Glutamatergic neuron (in vitro differentiated cells): ENCODE results near the gene UHMK1. TPM values are rescaled to one million over a fixed set of nuclear protein-coding genes. Genes with fewer than 3 reads are reported as not detected.
"Not testable (repeated sequence)": the region's sequence is repeated elsewhere in the genome, so short reads cannot be mapped to it uniquely, and the experiment has no call there.

Source experiments
- DNase-seq: peaks from one replicate; pipeline ENCODE4 v3.0.0; 2022
- H3K27ac Mint-ChIP-seq: one replicate; pipeline ENCODE4 v1.8.0; 2020; ENCODE audit warnings: mild to moderate bottlenecking, mixed read lengths, inconsistent platforms; ENCODE audit not compliant: unreplicated experiment
- H3K27me3 Mint-ChIP-seq: one replicate; pipeline ENCODE4 v1.8.0; 2020; ENCODE audit warnings: mild to moderate bottlenecking, moderate library complexity, mixed read lengths, inconsistent platforms; ENCODE audit not compliant: unreplicated experiment
- H3K36me3 Mint-ChIP-seq: one replicate; pipeline ENCODE4 v1.8.0; 2020; ENCODE audit warnings: mild to moderate bottlenecking, mixed read lengths, inconsistent platforms; ENCODE audit not compliant: unreplicated experiment
- H3K4me1 Mint-ChIP-seq: one replicate; pipeline ENCODE4 v1.8.0; 2020; ENCODE audit warnings: mild to moderate bottlenecking, low read depth, mixed read lengths, inconsistent platforms; ENCODE audit not compliant: unreplicated experiment
- H3K4me3 Mint-ChIP-seq: one replicate; pipeline ENCODE4 v1.8.0; 2020; ENCODE audit warnings: mild to moderate bottlenecking, mixed read lengths, inconsistent platforms; ENCODE audit not compliant: unreplicated experiment
- H3K9me3 Mint-ChIP-seq: one replicate; pipeline ENCODE4 v1.8.0; 2020; ENCODE audit warnings: mild to moderate bottlenecking, moderate library complexity, mixed read lengths, inconsistent platforms; ENCODE audit not compliant: unreplicated experiment
- CTCF ChIP-seq: fragments of 200-600 bp; sonication (generic); IDR thresholded peaks from one replicate; pipeline ENCODE4 v1.5.0; 2021; ENCODE audit not compliant: partially characterized antibody, unreplicated experiment
- total RNA-seq: library from RNA; stranded (reverse); fragmentation: NEBNext Ultra II Directional; extraction: Animal tissue kit (Norgen Biotek cat#: 25700); gene quantifications from one replicate; pipeline ENCODE4 v1.2.1, GENCODE V29; 2021; ENCODE audit not compliant: unreplicated experiment

The UHMK1 gene
- total RNA-seq, 1 donor from 2014 or later, result 19.4 TPM

- Mint-ChIP-seq H3K27ac (no peak overlapping the region), H3K27me3 (peaks cover 1% of the 10 kb centered on the region), H3K9me3 (no peaks in the 10 kb centered on the region), H3K4me3 (no peak overlapping the region), H3K4me1 (no peaks in the 10 kb centered on the region), H3K36me3 (no peaks in the 10 kb centered on the region)
- no peak for TF ChIP-seq CTCF
- DNase-seq, result no peak
Observed at GRCh38 chr1:162570718-162571117, 73.1 kb downstream of the UHMK1 start.

GRCh38 chr1:162571121-162571520, 73.5 kb downstream of the UHMK1 start:
- not testable (repeated sequence) for DNase-seq, H3K27me3 Mint-ChIP-seq, H3K4me1 Mint-ChIP-seq, H3K36me3 Mint-ChIP-seq, H3K4me3 Mint-ChIP-seq, H3K27ac Mint-ChIP-seq, H3K9me3 Mint-ChIP-seq

GRCh38 chr1:162571696-162572095, 74.1 kb downstream of the UHMK1 start:
- Mint-ChIP-seq H3K9me3 (no peaks in the 10 kb centered on the region), H3K27ac (no peak overlapping the region), H3K4me1 (no peaks in the 10 kb centered on the region), H3K27me3 (peaks cover 1% of the 10 kb centered on the region), H3K36me3 (no peaks in the 10 kb centered on the region), H3K4me3 (no peak overlapping the region)
- no peak for TF ChIP-seq CTCF
- DNase-seq, result no peak

- no peak for TF ChIP-seq CTCF
- Mint-ChIP-seq H3K4me3 (no peak overlapping the region), H3K4me1 (peaks cover 3% of the 10 kb centered on the region), H3K27ac (no peak overlapping the region), H3K9me3 (no peaks in the 10 kb centered on the region), H3K27me3 (no peaks in the 10 kb centered on the region), H3K36me3 (no peaks in the 10 kb centered on the region)
- no peak for DNase-seq
Observed at GRCh38 chr1:162573136-162573535, 75.5 kb downstream of the UHMK1 start.

GRCh38 chr1:162578071-162578700, 80.6 kb downstream of the UHMK1 start:
- DNase-seq, result no peak
- no peaks in the 10 kb centered on the region for H3K27me3 Mint-ChIP-seq
- no peak overlapping the region for H3K4me3 Mint-ChIP-seq
- peaks cover 7% of the 10 kb centered on the region for H3K4me1 Mint-ChIP-seq
- H3K36me3 Mint-ChIP-seq, result no peaks in the 10 kb centered on the region
- no peak for TF ChIP-seq CTCF
- H3K9me3 Mint-ChIP-seq, result no peaks in the 10 kb centered on the region
- H3K27ac Mint-ChIP-seq, result peak overlapping the region; percentile 60

GRCh38 chr1:162578936-162579335, 81.3 kb downstream of the UHMK1 start:
- no peak for TF ChIP-seq CTCF
- no peaks in the 10 kb centered on the region for H3K36me3 Mint-ChIP-seq

More at GRCh38 chr1:162578936-162579335, 81.3 kb downstream of the UHMK1 start:
- no peak for DNase-seq
- Mint-ChIP-seq H3K4me1 (peaks cover 7% of the 10 kb centered on the region), H3K27ac (no peak overlapping the region), H3K4me3 (no peak overlapping the region), H3K9me3 (no peaks in the 10 kb centered on the region), H3K27me3 (no peaks in the 10 kb centered on the region)
